ENCODE data around the gene PYGB. TPM values are rescaled to one million over a fixed set of nuclear protein-coding genes. Genes with fewer than 3 reads are reported as not detected.

The PYGB gene
- total RNA-seq (2022; extraction: Qiagen RNA extraction; ENCODE audit: low read depth) = 229 to 300 TPM (median 288 TPM) in 5 replicates

DNA sequence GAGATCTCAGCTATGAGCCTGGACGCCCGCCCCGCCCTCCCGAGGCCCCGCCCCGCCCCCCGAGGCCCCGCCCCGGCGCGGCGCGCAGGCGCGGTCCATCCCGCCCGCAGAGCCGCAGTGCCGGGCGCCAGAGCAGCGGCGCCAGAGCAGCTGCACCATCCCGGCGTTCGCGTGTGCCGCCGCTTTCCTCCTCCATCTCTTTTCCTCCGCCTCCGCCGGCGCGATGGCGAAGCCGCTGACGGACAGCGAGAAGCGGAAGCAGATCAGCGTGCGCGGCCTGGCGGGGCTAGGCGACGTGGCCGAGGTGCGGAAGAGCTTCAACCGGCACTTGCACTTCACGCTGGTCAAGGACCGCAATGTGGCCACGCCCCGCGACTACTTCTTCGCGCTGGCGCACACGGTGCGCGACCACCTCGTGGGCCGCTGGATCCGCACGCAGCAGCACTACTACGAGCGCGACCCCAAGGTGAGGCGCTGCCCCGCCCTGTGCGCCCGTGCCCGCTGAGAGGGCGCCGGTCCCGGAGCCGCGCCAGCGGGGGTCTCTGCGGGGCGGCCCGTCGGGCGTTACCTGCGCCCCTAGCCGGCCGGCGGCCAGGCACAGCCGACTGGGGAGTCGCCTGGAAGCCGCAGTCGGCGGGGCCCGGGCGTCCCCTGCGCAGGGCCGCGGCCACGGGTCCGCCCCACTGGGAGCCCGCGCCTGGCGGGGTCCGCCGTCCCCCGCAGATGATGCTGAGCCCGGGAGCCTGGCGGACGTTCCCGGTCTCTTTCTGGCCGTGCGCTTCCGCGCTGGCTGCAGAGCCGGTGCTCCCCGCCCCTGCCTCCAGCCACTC lies at the start of gene PYGB:
Gene PYGB (plus strand): TSS at position 130 of the 830 bp plus-strand sequence. CDS start 94 bp downstream, at position 224.

Other genes with a start within 250 kb of the PYGB start
- 10.3 to 14.6 TPM (median 14.0 TPM) in 5 replicates for gene ACSS1, start 189.9 kb upstream of the PYGB start, total RNA-seq (2022; extraction: Qiagen RNA extraction; ENCODE audit: low read depth)
- gene VSX1, start 165.9 kb upstream of the PYGB start, total RNA-seq (2022; extraction: Qiagen RNA extraction; ENCODE audit: low read depth) = 0.43 to 1.1 TPM (median 0.61 TPM) in 5 replicates
- 139 to 161 TPM (median 150 TPM) in 5 replicates for gene ENTPD6, start 52.4 kb upstream of the PYGB start, total RNA-seq (2022; extraction: Qiagen RNA extraction; ENCODE audit: low read depth)
- 106 to 141 TPM (median 140 TPM) in 5 replicates for gene ABHD12, start 142.8 kb downstream of the PYGB start, total RNA-seq (2022; extraction: Qiagen RNA extraction; ENCODE audit: low read depth)
- gene GINS1, start 159.6 kb downstream of the PYGB start, total RNA-seq (2022; extraction: Qiagen RNA extraction; ENCODE audit: low read depth) = 27.7 to 35.5 TPM (median 32.2 TPM) in 5 replicates

Data from A549 treated with GW870086 at 1 μM for 4 hours (cell line).